ENCODE data around the gene TMEM59L. TPM values are rescaled to one million over a fixed set of nuclear protein-coding genes. Genes with fewer than 3 reads are reported as not detected.

TMEM59L gene
- total RNA-seq, 1 donor from 2014 or later: 0.40 TPM

- DNase-seq (ENCODE audit: low read depth): no peak
These were observed 45.1 kb downstream of the TMEM59L start for GRCh38 chr19:18657590-18658365.

DNA sequence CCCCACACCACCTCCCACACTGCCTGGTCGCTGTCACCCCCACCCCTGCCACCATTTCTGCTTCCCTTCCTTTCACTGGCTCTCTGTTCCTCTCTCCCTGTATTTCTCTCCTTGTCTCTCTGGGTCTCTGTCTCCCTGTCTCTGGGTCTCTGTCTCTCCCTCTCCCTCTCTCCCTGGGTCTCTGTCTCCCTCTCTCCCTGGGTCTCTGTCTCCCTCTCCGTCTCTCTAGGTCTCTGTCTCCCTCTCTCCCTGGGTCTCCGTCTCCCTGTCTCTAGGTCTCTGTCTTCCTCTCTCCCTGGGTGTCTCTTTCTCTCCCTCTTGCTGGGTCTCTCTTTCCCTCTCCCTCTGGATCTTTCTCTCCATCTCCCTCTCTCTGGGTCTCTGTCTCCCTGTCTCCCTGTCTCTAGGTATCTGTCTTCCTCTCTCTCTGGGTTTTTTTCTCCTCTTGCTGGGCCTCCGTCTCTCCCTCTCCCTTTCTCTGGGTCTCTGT lies 45.7 kb downstream of the TMEM59L start:
- DNase-seq (ENCODE audit: low read depth): no peak

- no peak for DNase-seq (ENCODE audit: low read depth)
These were observed 46.8 kb downstream of the TMEM59L start for GRCh38 chr19:18659281-18660050.

GRCh38 chr19:18660051-18660910 lies 47.6 kb downstream of the TMEM59L start:
- DNase-seq (ENCODE audit: low read depth): no peak

DNA sequence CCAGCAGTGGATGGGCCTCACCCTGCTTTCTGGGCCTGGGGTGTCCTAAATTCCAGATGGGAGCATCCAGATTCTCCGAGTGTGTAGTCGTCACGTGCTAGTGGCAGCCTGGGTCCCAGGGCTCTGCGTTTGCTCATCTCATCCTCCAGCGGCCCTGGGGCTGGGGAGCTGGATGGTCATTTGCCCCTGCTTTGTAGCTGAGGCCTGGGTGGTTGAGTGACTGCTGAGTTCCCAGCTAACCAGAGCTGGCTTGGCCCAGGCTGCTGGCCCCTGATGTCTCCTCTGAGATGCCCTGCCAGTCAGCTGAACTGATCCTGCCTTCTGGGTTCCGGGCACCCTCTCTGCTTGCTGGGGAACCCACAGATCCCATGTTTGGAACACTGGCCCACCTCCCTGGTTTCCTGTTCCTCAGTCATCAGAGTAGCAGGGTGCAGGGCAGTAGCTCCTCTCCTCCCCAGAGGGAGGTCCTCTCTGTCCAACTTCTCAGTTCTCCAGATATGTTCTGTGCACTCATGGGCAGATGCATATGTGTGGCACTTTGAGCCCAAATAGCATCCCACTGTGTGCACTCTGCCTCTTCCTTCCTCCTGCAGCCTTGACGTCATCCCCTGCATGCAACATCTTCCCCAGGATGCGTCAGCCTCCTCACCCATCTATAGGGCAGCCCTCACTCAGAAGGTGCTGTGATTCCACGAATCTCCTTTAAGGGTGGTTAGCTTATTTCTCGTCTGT lies 48.4 kb downstream of the TMEM59L start:
- DNase-seq (ENCODE audit: low read depth): no peak

- no peak for DNase-seq (ENCODE audit: low read depth)
These were observed 50.5 kb downstream of the TMEM59L start for GRCh38 chr19:18662972-18663732.

DNA sequence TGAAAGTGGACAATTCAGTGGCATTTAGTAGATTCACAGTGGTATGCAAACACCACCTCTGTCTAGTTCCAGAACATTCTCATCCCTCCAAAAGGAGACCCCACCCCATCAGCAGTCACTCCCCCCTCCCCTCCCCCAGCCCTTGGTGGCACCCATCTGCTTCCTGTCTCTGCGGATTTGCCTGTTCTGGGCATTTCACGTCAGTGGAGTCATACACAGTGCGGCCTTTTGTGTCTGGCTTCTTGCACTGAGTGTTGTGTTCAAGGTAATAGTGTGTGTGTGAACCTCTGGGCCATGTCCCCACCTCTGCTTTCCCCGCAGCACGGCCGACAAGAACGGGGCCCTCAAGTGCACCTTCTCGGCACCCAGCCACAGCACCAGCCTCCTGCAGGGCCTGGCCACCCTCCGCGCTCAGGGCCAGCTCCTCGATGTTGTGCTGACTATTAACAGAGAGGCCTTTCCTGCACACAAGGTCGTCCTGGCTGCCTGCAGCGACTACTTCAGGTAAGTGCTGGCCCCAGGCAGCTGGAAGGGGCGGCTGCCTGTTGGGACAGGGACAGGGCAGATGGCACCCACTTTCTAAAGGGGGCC lies 51.4 kb downstream of the TMEM59L start:
- DNase-seq (ENCODE audit: low read depth): no peak

DNA sequence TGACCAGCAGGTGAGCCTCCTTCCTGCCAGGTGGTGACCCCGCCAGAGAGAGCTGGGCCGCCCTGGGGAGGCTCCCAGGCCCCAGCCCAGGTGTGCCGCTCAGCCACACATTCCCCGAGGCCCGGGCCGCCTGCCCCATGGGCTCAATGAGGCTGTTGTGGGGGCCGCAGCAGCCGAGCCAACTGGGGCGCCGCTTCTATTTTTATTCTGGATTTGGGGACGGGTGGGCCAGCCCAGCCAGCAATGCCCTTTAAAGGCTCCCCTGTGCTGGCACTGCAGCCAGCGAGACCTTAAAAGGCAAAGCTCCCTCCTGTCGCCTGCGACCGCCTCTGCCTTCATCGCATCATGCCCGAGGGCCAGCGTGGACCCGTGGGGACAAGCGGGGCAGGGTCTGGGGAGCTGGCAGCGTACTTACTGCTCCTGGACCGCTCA lies 53.1 kb downstream of the TMEM59L start:
- no peak for DNase-seq (ENCODE audit: low read depth)

GRCh38 chr19:18666317-18666716 lies 53.6 kb downstream of the TMEM59L start:
- no peak for DNase-seq (ENCODE audit: low read depth)

- DNase-seq (ENCODE audit: low read depth): no peak
These were observed 54.1 kb downstream of the TMEM59L start for GRCh38 chr19:18666784-18667183.

- no peak for DNase-seq (ENCODE audit: low read depth)
These were observed 55.0 kb downstream of the TMEM59L start for GRCh38 chr19:18667531-18668251.

- no peak for DNase-seq (ENCODE audit: low read depth)
These were observed 55.6 kb downstream of the TMEM59L start for GRCh38 chr19:18668252-18668631.

DNA sequence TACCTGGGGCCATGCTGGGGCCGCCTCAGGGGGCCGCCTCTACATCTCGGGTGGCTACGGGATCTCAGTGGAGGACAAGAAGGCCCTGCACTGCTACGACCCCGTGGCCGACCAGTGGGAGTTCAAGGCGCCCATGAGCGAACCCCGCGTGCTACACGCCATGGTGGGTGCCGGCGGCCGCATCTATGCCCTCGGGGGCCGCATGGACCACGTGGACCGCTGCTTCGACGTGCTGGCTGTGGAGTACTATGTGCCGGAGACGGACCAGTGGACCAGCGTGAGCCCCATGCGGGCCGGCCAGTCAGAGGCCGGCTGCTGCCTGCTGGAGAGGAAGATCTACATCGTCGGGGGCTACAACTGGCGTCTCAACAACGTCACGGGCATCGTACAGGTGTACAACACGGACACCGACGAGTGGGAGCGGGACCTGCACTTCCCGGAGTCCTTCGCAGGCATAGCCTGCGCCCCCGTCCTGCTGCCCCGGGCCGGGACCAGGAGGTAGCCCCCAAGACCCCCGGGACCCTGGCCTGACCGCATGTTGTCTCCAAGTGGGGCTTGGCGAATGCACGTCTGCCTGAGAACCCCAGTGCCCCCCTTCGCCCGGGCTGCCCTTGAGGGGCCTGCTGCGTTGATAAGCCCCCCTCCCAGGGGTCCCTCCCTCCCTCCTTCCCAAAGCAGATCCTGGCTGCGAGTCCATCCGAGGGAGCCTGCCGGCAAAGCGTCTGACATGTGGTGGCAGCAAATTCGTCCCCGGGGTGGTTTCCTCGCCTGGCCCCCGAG lies 56.3 kb downstream of the TMEM59L start:
- no peak for DNase-seq (ENCODE audit: low read depth)

DNA sequence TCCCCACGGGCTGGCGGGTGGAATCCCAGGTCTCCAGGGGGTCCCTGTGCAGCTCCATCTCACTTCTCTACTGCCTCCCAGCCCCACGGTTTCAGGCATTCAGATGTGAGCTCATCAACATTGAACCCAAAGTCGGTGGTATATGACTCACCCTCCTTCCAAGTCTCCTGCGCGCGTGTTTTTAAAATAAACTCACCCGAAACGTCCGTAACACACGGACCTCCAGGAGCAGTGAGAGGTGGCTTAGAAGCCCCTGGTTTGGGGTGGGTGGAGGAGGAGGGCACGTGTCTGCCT lies 56.8 kb downstream of the TMEM59L start:
- no peak for DNase-seq (ENCODE audit: low read depth)

DNA sequence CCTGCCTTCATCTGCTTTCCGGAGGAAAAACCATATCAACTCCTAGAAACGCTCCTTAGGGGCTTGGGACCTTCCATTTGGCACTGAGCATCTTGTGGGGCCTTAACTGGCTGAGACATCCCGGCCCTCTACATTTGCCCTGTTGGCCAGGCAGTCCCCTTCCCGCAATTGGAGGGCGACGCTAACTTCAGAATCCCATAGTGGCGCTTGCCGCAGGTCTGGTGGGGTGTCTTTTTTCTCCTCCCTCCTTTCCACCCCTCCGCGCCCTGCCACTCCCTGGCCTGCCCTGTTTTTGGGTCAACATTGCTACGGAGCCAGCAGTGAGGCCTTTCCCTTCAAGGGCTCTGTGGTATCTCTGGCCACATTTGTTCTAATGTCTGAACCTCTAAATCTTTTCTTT lies 57.2 kb downstream of the TMEM59L start:
- DNase-seq (ENCODE audit: low read depth): no peak

GRCh38 chr19:18670312-18670711 lies 57.6 kb downstream of the TMEM59L start:
- DNase-seq (ENCODE audit: low read depth): no peak

All from renal cortical epithelial cell (primary cell).